ENCODE results near the gene COL20A1. TPM values are rescaled to one million over a fixed set of nuclear protein-coding genes. Genes with fewer than 3 reads are reported as not detected.

COL20A1 gene
- total and polyA plus RNA-seq, 4 donors, result 0.09 to 0.15 TPM; not detected in 2

DNA sequence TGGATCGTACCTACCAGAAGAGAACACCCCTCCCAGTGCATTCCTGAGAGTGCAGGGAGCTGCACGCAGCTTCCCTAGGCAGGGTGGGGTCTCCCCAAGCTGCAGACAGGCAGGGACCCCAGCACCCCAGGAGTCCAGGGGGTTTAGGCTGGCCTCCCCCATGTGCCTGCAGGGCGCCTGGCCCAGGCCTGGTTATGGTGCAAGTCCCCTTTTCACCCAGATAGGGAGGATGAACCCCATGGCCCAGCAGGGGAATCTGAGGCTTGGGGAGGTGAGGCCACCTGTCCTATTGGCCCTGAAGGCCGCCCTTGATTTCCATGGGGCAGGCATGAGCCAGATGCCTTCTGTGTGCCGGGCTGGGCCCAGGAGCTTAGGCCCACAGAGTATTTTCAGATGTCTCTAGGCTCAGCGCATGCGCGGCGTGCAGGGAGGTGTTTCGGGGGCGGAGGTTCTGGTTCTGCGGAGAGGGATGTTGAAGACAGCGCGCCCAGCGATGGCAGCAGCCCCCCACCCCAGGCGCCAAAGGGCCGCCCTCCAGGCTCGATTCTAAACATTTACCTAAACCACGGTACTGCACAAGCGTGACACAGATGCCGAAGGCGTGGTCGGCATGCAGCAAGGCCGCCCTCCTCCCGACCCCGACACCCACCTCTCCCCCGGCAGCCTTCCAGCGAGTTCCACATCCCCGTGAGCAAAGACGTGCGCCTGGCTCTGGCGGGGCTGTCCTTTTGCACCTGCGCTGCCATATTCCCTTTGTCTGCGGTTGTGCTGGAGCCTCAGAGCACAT, 29.4 kb downstream of the COL20A1 start:
- H3K27me3 ChIP-seq (ENCODE audit: control insufficient read depth in 1 of 2, insufficient read depth in 2 of 2, low read length in 1 of 2), result no peaks in the 10 kb centered on the region
- H3K9me3 ChIP-seq (ENCODE audit: control insufficient read depth, low read length), result no peaks in the 10 kb centered on the region
- no peak for ATAC-seq (ENCODE audit: low FRiP score)
- no peak overlapping the region for H3K4me3 ChIP-seq (ENCODE audit: low read length in 2 of 2)
- no peaks in the 10 kb centered on the region for H3K36me3 ChIP-seq (ENCODE audit: control insufficient read depth in 1 of 2, insufficient read depth in 2 of 2, low read length in 1 of 2)
- peak; percentile 38 to 70 for DNase-seq
- WGBS, 2 donors, result 54 to 63% methylated on average over 34 of the region's 34 CpGs
- no peak overlapping the region for H3K27ac ChIP-seq (ENCODE audit: low read depth in 1 of 2, low read length in 2 of 2)
- intact Hi-C loops (cut with DNase I), result no loop called here
- no peaks in the 10 kb centered on the region for H3K4me1 ChIP-seq (ENCODE audit: control insufficient read depth in 1 of 2, insufficient read depth in 2 of 2, low read length in 2 of 2)

DNA sequence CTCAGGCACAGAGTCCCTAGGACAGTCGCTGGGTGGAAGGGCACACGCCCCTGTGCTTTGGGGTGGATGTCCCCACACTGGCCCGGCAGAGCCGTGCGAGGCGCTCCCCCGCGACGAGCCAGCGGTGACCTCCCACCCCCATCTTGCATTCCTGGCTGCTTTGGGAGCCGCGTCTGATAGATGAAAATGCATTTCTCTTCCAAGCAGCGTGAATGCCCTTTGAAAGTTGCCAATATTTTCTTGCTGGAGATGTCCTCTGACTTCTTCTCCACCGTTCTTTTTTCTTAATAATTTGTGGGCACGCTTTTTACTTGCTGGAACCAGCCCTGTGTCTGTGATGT, 29.9 kb downstream of the COL20A1 start:
- intact Hi-C loops (cut with DNase I), result no loop called here
- Histone ChIP-seq H3K4me3 (ENCODE audit: low read length in 2 of 2) (no peak overlapping the region), H3K9me3 (ENCODE audit: control insufficient read depth, low read length) (no peaks in the 10 kb centered on the region), H3K27ac (ENCODE audit: low read depth in 1 of 2, low read length in 2 of 2) (no peak overlapping the region), H3K36me3 (ENCODE audit: control insufficient read depth in 1 of 2, insufficient read depth in 2 of 2, low read length in 1 of 2) (no peaks in the 10 kb centered on the region), H3K4me1 (ENCODE audit: control insufficient read depth in 1 of 2, insufficient read depth in 2 of 2, low read length in 2 of 2) (no peaks in the 10 kb centered on the region), H3K27me3 (ENCODE audit: control insufficient read depth in 1 of 2, insufficient read depth in 2 of 2, low read length in 1 of 2) (no peaks in the 10 kb centered on the region)
- ATAC-seq (ENCODE audit: low FRiP score) (no peak), DNase-seq (no peak)
- WGBS, 2 donors, result 13 to 25% methylated on average over 15 of the region's 15 CpGs

DNA sequence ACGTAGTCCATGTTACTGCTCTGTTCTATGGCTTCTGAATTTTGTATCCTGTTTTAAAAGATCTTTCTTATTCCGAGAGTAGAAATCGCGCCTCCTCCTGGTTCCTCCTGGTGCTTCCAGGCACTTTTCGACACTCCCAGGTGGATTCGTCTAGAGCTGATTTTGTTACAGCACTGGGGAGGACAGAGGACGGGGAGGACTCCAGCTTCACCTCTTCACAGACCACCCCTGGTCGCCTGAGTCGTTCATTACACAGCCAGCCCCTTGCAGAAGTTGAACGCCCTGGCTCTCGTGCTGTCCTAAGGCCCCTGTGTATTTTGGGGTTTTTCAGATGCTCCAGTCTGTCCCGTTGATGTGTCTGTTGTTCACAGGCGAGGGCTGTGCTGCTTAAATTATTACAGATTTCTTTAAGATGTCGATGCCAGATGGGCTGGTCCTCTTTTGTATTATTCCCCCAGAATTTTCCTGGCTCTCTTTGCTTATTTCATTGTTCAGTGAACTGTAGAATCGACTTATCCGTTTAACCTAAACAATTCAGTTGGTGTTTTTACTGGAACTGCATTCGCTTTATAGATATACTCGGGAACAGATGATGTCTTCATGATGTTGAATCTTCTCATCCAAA, 30.5 kb downstream of the COL20A1 start:
- ATAC-seq (ENCODE audit: low FRiP score), result no peak
- Histone ChIP-seq H3K4me3 (ENCODE audit: low read length in 2 of 2) (no peak overlapping the region), H3K36me3 (ENCODE audit: control insufficient read depth in 1 of 2, insufficient read depth in 2 of 2, low read length in 1 of 2) (no peaks in the 10 kb centered on the region), H3K27ac (ENCODE audit: low read depth in 1 of 2, low read length in 2 of 2) (no peak overlapping the region), H3K9me3 (ENCODE audit: control insufficient read depth, low read length) (no peaks in the 10 kb centered on the region), H3K27me3 (ENCODE audit: control insufficient read depth in 1 of 2, insufficient read depth in 2 of 2, low read length in 1 of 2) (no peaks in the 10 kb centered on the region), H3K4me1 (ENCODE audit: control insufficient read depth in 1 of 2, insufficient read depth in 2 of 2, low read length in 2 of 2) (no peaks in the 10 kb centered on the region)
- WGBS, 2 donors, result 49 to 61% methylated on average over 18 of the region's 18 CpGs
- intact Hi-C loops (cut with DNase I), result no loop called here
- DNase-seq, result no peak

DNA sequence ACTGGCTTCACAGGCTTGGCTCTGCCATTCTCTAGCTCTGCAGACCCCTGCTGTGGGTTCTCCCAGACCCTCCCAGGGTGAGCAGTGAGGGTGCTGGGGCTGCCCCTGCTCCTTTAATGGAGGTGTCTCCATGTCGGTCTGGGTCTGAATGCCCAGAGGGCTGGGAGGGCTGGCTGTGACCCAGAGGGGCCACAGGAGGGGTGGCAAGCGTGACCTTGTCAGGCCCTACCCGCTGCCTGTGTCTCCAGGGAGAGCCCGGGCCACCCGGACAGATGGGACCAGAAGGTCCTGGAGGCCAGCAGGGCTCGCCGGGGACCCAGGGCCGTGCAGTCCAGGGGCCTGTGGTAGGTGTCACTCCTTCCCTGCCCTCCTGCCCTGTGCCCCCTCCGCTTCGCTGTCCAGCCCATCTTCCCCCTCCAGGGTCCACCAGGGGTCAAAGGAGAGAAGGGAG, 32.1 kb downstream of the COL20A1 start:
- intact Hi-C loops (cut with DNase I), result no loop called here
- Histone ChIP-seq H3K27me3 (ENCODE audit: control insufficient read depth in 1 of 2, insufficient read depth in 2 of 2, low read length in 1 of 2) (no peaks in the 10 kb centered on the region), H3K4me1 (ENCODE audit: control insufficient read depth in 1 of 2, insufficient read depth in 2 of 2, low read length in 2 of 2) (no peaks in the 10 kb centered on the region), H3K36me3 (ENCODE audit: control insufficient read depth in 1 of 2, insufficient read depth in 2 of 2, low read length in 1 of 2) (no peaks in the 10 kb centered on the region), H3K9me3 (ENCODE audit: control insufficient read depth, low read length) (no peaks in the 10 kb centered on the region), H3K4me3 (ENCODE audit: low read length in 2 of 2) (no peak overlapping the region), H3K27ac (ENCODE audit: low read depth in 1 of 2, low read length in 2 of 2) (no peak overlapping the region)
- ATAC-seq (ENCODE audit: low FRiP score) (no peak), DNase-seq (peak in 1 of 2 donors; percentile 34)
- 78 to 81% methylated on average over 7 to 10 of the region's 10 CpGs for WGBS, 2 donors

DNA sequence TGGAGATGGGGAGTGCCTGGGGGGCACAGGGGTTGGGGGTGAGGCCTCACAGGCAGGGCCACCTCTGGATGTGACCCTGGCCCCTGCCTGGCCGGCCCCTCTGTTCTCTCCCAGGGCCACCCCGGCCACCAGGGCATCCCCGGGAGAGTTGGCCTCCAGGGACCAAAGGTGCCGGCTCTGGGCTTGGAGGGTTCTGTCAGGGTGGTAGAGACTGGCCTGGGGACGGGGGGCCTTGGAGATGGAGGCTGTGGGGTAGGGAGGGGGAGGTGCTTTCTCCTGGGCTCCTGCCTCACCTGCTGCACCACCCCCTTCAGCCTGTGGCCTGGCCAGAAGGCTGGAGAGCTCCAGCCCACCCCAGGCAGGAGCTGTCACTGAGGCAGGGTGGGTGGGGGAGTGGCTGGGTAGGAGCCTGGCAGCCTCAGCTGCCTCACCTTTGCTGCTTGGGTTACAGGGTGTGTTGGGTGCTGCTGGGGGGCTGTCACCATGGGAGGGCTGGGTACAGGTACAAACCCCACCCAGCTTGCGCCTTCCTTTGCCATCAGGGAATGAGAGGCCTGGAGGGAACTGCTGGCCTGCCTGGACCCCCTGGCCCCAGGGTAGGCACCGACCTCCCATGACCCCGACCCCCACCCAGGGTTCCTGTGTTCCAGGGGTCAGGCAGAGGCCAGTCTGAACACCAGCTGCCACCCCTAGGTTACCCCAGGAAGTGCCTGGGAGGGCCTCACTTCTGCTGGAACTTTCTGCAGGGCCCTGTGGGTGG, 32.7 kb downstream of the COL20A1 start:
- Histone ChIP-seq H3K27me3 (ENCODE audit: control insufficient read depth in 1 of 2, insufficient read depth in 2 of 2, low read length in 1 of 2) (no peaks in the 10 kb centered on the region), H3K4me1 (ENCODE audit: control insufficient read depth in 1 of 2, insufficient read depth in 2 of 2, low read length in 2 of 2) (no peaks in the 10 kb centered on the region), H3K36me3 (ENCODE audit: control insufficient read depth in 1 of 2, insufficient read depth in 2 of 2, low read length in 1 of 2) (no peaks in the 10 kb centered on the region), H3K9me3 (ENCODE audit: control insufficient read depth, low read length) (no peaks in the 10 kb centered on the region), H3K4me3 (ENCODE audit: low read length in 2 of 2) (no peak overlapping the region), H3K27ac (ENCODE audit: low read depth in 1 of 2, low read length in 2 of 2) (no peak overlapping the region)
- intact Hi-C loops (cut with DNase I), result no loop called here
- DNase-seq, result peak; percentile 34 to 62
- WGBS, 2 donors, result 78 to 82% methylated on average over 4 to 8 of the region's 8 CpGs
- no peak for ATAC-seq (ENCODE audit: low FRiP score)

DNA sequence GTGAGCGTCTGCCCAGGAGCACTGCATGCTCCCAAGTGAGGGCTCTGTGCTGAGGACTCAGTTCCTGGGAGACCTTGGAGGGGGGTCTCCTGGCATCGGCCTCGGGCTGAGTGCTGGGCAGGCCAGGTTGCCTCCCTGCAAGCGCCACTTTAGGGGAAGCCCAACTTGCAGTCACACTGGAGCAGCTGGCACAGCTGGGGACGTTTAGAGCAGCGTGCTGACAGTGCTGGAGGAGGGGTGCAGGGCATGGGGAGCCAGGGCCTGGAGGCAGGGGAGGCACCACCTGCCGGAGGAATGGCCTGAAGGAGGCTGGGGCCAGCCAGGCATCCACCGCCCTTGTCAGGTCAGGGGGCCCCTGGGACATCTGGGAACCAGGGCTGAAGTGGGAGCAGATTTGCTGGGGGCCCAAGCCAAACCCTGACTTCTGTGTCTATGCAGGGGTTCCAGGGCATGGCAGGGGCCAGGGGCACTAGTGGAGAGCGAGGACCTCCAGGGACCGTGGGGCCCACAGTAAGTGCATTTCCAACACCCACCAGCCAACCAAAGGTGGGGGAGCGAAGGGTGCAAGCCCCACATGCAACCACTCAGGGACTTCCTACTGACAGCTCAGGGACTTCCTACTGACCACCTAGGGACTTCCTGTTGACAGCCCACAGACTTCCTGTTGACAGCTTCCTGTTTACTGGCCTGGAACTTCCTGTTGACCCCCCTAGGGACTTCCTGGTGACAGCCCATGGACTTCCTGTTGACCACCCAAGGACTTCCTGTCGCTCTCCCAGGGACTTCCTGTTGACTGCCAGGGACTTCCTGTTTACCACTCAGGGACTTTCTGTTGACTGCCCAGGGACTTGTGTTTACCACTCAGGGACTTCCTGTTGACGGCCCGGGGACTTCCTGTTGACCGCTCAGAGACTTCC, 33.6 kb downstream of the COL20A1 start:
- Histone ChIP-seq H3K4me3 (ENCODE audit: low read length in 2 of 2) (no peak overlapping the region), H3K27ac (ENCODE audit: low read depth in 1 of 2, low read length in 2 of 2) (no peak overlapping the region), H3K9me3 (ENCODE audit: control insufficient read depth, low read length) (no peaks in the 10 kb centered on the region), H3K36me3 (ENCODE audit: control insufficient read depth in 1 of 2, insufficient read depth in 2 of 2, low read length in 1 of 2) (no peaks in the 10 kb centered on the region), H3K4me1 (ENCODE audit: control insufficient read depth in 1 of 2, insufficient read depth in 2 of 2, low read length in 2 of 2) (no peaks in the 10 kb centered on the region), H3K27me3 (ENCODE audit: control insufficient read depth in 1 of 2, insufficient read depth in 2 of 2, low read length in 1 of 2) (no peaks in the 10 kb centered on the region)
- DNase-seq, result peak in 1 of 2 donors; percentile 12
- WGBS, 2 donors, result 85% methylated on average over 15 of the region's 15 CpGs
- no peak for ATAC-seq (ENCODE audit: low FRiP score)
- intact Hi-C loops (cut with DNase I), result no loop called here

DNA sequence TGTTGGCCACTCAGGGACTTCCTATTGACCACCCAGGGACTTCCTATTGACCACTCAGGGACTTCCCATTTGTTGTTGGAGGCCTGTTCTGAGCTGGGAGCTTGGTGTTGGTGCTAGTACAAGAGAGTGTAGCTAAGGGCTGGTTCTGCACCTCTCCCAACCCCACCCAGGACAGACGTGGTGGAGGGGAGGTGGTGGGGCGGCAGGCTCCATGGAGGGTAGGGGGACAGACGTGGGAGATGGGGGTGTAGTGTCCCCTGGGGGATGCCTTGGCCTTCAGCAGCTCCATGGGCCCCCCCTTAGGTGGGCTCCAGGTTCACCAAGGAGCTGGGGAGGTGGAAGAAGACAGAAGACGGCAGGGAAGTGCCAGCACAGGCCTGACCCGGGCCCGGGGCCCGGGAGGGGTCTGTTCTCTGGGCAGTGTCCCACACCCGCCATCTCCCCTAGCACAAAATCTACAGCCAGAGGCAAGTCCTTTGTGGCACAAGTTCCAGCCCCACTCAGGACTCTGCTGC, 34.3 kb downstream of the COL20A1 start:
- peak in 1 of 2 donors; percentile 21 for DNase-seq
- no peak for ATAC-seq (ENCODE audit: low FRiP score)
- H3K36me3 ChIP-seq (ENCODE audit: control insufficient read depth in 1 of 2, insufficient read depth in 2 of 2, low read length in 1 of 2), result no peaks in the 10 kb centered on the region
- H3K27ac ChIP-seq (ENCODE audit: low read depth in 1 of 2, low read length in 2 of 2), result no peak overlapping the region
- intact Hi-C loops (cut with DNase I), result no loop called here
- WGBS, 2 donors, result 84 to 85% methylated on average over 7 to 8 of the region's 8 CpGs
- H3K4me1 ChIP-seq (ENCODE audit: control insufficient read depth in 1 of 2, insufficient read depth in 2 of 2, low read length in 2 of 2), result no peaks in the 10 kb centered on the region
- peaks cover 5% of the 10 kb centered on the region for H3K9me3 ChIP-seq (ENCODE audit: control insufficient read depth, low read length)
- H3K4me3 ChIP-seq (ENCODE audit: low read length in 2 of 2), result no peak overlapping the region
- H3K27me3 ChIP-seq (ENCODE audit: control insufficient read depth in 1 of 2, insufficient read depth in 2 of 2, low read length in 1 of 2), result no peaks in the 10 kb centered on the region
